Measurements from ENCODE around the gene CST7. TPM values are rescaled to one million over a fixed set of nuclear protein-coding genes. Genes with fewer than 3 reads are reported as not detected.

The CST7 gene
- total RNA-seq, 1 donor from 2014 or later = 78.4 TPM

DNA sequence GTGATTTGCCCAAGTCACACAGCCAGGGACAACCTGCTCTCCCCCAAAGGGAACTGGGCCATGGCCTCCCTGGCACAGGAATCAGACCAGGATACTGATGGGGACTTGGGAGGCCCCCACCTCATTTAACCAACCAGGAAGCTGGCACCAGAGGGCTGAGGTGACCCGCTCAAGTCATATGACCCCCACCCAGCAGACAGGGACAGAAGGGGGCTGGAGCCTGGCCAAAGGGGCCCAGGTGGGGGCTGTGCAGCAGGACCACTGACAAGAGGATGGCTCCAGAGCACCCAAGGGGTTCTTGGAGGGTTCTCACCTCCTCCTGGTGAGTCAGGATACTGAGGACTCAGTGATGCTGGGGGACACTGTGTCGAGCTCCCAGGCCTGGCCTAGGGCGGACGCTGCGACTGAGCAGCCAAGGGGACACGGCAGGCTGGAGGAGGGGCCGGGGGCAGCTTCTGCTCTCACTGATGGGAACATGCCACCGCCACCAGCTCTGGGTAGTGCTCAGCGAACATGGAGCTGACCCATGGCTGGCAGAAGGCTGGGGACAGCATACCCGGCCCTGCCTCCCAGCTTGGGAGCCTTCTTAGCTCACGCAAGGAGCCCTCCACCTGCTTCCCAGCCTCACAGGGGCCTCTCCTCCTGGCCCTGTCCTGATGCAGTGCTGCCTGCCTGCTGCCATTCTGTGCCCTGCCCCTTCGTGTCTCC is 1.2 kb downstream of the CST7 start:
- intact Hi-C loops (cut with micrococcal nuclease) = no loop called here

DNA sequence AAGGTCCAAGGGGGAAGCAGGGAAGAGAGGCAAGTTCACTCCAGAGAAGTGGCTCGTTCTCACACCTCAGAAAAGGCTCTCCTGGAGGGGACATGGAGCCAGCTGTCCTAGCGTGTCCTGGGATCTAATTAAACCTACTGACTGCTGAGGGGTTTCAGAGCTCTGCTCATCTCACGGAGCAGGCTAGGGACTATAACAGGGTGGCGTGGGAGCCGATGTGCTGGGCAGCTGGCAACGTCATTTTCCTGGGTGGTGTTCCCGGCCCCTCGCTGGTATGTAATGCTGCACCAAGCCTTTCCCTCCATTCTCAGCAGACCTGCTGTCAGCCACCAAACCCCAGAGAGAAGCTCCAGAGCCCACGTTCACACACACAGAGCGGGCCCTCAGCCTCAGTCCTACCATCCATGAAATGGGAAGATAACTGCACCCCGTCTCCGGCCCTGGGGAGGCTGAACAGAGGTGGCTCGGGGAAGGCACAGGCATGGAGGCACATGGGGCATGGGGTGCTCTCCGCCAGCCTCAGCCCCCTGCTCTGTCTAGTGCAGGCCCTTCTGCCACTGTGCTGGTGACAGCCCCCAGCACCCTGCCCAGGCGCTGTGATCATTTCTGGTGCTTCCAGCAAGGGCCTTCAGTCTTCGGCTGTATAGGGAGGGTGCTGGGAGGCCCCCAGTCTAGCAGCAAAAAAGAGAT is 1.9 kb downstream of the CST7 start:
- intact Hi-C loops (cut with micrococcal nuclease) = no loop called here

DNA sequence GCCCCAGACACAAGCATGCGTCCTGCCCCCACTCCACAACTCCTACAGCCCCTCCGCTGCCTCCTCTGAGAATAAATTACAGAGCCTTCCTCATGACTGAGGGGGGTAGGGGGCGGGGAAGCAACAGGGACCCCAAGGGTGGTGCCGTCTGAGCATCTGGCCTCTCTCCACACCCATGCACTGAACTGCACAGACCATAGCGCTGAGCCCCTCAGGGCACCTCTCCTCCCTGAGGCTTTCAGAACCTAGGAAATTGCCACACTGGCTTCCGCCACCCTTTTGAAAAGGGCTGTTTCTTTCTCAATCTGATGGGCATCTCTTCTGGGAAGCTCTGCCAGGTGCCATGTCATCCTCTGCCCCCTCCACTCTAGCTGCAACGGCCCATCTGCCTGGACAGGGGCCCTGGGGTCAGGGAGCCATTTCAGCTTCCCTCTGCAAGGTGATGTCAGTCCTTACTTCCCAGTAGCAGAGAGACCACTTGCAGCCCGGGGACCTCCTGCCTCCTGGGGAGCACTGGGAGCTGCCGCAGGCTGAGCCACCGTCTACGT is 2.5 kb downstream of the CST7 start:
- intact Hi-C loops (cut with micrococcal nuclease) = no loop called here

DNA sequence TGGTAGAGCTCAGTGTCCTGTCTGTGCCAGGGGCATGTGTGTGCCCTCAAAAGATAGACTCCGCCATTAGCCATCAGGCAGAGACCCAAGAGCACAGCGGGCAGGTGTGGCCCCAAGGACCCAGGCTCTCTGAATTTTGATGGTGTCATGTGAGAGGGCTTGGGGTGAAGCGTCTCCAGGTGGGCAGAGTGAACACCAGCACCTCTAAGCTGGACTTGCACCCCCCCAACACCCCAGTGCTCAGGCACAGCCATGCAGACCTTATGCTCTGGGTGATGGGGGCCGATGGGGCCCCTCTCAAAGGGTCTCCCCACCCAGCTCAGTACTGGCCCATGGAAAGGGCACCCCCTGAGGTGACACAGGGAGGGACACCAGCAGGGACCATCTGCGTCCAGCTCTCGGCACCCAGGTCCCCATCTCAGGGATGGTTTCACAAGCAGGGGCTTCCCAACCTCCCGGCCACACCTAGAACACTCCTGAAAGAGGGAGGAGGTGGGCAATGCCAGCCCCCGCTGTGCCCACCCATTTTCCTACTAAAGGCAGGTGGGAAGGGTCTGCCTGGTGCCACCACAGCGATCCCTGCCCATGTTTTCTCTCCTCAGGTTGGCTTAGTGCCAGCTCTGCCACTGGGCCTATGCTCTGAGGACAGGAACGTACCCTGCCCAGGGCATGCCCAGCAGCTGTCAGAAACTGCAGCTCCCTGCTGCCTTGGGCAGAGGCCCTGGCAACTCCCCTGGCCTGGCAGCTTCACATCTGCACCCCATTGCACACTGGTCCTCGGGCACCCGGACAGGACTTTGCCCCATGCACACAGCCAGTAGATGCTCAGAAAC is 3.5 kb downstream of the CST7 start:
- intact Hi-C loops (cut with micrococcal nuclease) = no loop called here

DNA sequence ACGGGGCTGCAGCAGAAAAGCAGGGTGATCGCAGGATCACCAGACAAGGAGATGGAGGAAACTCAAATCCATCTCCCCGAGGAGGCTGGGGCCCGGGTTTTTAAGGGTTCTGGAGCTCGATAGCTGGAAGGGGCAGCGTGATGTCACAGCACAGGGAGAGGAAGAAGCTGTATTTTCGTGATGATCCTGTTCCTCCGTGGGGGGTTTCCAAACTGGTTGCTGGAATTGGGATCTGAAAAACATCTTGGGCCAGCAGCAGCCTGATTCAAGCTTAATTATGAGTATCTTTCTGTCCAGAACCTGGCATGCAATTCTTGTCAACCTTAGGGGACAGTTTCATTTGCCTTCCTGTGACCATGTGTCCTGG is 4.1 kb downstream of the CST7 start:
- intact Hi-C loops (cut with micrococcal nuclease) = no loop called here

DNA sequence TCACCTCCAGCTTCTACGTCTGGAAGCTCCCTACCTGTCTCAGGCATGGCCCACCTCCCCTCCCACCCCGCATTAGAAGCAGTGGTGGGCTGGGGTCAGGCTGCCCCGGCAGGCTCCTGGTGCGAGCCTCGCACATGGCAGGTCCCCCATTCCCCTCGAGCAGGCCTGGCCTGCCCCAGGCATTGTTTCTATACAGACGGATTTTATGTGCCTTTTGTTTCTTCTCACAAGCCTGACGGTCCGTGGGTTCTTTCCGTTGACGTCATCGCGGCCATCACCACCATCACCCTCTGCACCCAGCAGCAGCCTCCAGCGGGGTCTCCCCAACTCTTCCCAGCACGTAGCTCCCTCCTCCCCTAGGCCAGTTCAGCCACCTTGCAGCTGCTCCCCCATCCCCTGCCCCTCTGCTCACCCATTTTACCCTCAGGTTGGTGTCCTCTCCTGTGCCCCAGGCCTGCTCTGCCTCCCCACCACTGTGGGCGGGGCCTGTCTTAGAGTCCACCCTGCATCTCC is 4.6 kb downstream of the CST7 start:
- intact Hi-C loops (cut with micrococcal nuclease) = no loop called here

DNA sequence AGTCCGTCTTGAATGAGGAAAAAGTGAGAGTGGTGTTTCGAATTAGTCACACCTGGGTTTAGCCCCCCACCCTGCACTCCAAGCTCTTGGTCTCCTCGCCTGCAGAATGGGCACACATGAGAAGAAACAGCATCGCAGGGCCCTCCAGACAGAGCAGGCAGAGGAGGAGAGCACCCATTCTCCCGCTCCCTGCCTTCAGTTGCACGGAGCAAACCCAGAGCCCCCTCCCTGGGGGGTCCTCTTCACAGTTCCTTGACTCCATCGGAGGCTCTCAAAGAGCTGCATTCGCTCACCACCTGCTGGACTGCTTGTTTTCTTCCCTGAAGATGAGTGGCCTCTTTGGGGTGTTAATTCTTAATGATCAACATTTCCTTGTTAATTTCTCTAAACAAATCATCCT is 5.1 kb downstream of the CST7 start:
- intact Hi-C loops (cut with micrococcal nuclease) = no loop called here

DNA sequence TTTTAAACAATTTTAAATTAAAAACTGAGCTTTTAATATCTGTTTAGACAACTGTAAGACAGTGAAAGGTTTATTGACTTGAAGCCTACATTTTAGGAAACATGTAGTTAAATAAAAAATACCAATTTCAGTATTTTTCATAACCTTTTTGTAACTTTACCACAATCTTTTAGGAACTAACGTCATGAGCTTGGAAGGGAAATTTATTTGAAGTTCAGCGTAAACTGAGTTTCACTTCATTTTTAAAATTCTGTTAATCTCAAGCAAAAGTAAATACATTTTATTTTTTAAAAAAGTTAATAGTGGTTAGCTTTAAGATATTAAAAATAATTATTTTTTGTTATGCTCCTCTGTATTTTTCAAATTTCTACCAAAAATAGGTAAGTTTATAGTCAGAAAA is 5.5 kb downstream of the CST7 start:
- intact Hi-C loops (cut with micrococcal nuclease) = no loop called here

DNA sequence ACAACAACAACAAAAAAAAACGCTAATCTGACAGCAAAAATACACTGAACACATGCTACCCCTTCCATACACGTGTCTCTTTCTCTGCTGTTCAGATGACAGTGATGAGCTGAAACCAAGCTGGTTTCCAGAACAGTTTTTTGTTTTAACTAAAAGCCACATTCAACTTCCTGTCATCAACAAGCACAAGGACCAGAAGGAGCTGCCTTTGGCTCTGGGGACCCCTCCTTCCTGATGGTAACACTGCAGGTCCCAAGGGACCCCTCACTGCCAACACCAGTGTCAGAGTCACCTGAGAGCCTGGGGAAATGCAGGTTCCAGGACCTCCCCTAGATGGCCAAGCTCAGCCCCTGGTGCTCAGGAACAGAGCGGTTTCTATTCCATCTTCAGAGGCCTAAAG is 6.0 kb downstream of the CST7 start:
- intact Hi-C loops (cut with micrococcal nuclease) = no loop called here

DNA sequence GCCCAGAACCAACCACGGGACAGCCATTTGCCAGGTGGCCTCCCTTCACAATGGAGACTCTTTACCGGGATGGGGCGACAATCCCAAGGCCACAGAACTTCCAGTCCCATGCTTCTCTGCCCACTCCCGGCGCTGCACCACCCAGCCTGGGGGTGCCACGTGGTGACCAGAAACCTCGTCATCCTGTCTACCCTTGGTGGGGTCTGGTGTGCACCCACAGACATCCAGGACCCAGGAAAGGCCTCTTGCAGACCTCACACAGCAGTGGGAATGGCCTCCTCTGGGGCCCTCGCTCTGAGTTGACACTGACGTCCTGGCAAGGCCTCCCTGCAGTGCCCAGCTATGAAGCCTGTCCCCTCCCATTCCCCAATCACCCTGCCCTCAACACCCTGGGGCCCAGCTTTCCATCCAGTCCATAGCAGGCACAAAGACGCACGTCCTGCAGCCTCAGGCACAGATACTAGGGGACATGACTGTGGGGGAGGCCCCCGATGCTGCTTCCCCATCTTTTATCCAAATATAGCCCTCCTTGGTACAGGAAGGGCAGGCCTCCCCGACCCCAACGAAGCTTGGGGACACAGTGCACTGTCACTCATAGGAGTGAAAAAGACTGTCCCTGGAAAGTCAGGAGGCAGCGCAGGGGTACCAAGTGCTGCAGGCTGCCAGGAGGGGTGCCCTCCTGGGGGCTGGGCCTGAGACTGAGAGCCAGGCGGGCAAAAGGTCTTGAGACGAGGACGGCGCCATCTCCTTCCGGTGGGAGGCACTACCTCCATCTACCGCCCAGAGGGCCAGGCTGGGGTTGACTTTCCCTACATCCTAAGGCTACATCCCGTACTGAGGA is 7.2 kb downstream of the CST7 start:
- intact Hi-C loops (cut with micrococcal nuclease) = no loop called here

DNA sequence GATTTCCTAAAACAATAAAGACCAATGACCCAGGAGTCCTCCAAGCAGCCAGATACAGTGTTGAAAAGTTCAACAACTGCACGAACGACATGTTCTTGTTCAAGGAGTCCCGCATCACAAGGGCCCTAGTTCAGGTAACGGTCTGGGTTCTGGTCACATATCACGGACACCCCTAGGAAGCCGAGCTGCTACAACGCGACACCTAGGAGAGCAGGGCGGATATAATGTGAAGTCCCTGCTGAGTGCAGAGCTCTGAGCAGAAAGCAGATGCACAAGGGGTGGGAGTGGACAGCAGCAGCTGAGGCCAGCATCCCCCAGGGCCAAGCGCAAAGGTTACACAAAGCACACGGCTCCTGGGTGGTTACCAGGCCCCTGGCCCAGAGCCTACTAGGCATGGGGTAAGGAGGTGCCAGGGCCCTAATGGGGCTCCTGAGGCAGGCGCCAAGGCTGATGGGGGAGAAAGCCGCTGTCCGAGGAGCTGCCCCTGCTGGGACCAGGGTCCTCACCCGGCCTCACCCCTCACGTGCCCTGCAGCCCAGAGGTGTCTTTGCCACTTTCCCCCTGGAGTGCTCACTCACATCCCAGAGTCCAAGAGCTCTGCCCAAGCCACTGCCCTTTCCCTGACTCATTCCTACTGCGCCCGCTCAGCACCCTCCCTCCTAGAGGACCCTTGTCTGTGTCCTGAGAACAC is 8.4 kb downstream of the CST7 start:
- intact Hi-C loops (cut with micrococcal nuclease) = no loop called here

DNA sequence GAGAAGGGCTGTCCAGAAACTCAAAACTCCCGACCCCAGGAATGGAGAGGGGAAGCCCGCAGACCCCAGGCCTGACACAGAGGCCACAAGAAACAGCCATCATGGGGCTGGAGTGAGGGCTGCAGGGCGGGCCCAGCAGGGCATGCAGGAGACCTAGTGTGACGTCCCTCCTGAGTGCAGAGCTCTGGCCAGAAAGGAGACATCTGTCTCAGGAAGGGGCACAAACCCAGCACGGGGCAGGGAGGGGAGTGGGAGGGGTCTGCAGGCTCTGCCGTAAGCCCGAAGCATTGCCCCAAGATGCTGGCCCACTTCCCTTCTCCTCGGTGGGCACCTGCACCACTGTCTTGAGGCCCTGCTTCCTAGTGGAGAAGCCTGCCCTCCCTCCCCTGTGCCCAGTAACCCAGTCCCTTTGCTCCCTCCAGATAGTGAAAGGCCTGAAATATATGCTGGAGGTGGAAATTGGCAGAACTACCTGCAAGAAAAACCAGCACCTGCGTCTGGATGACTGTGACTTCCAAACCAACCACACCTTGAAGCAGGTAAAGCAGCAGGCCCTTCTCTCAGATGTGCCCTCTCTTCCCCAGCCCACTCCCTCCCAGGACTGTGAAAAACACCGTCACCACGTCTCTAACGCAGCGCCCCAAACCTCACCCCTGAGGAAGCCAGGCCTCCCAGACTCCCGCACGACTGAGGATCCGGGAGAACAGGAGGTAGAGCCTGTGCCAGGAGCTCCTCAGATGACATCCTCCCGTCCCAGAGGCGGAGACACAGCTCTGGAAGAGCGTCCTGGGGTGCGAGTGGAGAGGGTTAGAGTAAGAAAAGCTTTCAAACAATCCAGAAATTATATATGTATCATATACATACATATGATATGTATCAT is 9.7 kb downstream of the CST7 start:
- intact Hi-C loops (cut with micrococcal nuclease) = no loop called here

DNA sequence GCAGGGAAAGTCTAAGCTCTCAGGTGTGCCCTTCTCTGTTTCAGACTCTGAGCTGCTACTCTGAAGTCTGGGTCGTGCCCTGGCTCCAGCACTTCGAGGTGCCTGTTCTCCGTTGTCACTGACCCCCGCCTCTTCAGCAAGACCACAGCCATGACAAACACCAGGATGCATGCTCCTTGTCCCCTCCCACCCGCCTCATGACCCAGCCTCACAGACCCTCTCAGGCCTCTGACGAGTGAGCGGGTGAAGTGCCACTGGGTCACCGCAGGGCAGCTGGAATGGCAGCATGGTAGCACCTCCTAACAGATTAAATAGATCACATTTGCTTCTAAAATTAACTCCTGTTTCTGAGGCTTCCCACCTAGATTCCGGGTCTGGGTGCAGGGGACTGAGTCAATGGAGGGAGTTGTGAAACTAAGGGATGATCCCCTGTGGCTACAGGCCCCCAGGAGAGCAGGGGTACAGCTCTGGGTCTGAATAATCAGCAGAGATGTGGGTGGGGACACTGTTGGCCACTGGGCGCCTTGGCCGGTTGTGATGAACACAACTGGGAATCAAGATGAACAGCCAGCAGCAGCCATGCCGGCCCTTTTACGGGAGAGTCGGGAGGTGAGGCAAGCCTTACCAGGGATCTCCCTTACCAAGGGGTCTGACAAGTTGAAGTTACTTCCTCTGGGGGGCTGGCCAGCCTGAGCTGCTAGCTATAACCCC is 10.7 kb downstream of the CST7 start:
- intact Hi-C loops (cut with micrococcal nuclease) = no loop called here

DNA sequence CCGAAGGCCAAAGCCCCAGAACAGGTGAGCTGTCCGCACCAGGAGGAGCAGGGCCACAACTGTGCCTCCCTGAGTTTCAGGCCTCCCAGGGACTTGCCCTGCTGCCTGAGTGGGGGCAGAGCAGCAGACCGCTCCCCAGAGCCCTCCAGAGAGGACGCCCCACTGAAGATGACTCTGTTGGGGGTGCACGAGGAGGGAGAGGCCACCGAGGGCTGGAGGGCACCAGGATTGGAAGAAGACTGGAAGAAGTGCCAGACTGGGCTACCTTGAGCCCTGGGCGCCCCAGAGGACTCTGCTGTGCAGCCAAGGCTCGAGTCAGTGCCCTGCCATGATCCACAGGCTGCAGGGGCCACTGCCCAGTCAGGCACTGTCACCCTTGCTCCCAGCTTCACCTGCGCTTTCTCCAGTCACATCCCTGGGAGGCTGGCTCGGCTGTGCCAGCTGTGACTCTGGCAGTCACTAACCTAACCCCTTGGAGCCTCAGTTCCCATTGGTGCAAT is 11.3 kb downstream of the CST7 start:
- intact Hi-C loops (cut with micrococcal nuclease) = no loop called here

DNA sequence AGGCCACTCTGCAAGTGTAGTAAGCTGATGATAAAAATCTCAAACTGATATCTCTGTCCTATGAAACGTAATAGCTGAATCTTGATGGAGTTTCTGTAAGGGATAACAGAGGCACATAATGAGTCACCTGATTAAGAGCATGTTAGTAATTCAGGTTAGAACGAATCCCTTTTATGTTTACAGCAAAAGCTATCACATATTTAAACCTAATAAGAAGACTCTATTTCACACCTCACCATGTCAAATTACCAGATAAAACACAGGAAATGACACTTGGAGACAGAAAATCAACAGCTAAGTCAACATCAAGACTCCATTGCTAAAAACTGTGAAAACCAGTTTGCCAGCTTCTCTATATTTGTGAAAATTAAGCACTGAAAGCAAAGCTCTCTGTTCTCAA is 11.8 kb downstream of the CST7 start:
- intact Hi-C loops (cut with micrococcal nuclease) = no loop called here

DNA sequence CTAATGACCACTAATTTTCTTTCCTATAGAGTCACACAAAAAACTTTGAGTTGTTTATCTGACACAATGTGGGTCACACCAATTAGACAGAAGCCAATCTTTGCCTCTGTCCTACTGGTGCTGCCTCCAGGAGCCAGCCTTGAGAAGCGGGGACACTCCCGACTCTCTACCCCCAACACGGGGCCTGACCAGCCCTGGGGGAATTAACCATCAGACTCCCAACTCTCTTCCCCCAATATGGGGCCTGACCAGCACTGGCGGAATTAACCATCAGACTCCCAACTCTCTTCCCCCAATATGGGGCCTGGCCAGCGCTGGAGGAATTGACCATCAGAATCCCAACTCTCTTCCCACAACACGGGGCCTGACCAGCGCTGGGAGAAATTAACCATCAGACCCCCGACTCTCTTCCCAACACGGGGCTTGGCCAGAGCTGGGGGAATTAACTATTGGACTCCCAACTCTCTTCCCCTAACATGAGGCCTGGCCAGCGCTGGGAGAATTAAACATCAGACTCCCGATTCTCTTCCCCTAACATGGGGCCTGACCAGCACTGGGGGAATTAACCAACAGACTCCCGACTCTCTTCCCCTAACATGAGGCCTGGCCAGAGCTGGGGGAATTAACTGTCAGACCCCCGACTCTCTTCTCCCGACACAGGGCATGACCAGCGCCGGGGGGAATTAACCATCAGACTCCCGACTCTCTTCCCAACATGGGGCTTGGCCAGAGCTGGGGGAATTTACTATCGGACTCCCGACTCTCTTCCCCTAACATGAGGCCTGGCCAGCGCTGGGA is 12.5 kb downstream of the CST7 start:
- intact Hi-C loops (cut with micrococcal nuclease) = no loop called here

DNA sequence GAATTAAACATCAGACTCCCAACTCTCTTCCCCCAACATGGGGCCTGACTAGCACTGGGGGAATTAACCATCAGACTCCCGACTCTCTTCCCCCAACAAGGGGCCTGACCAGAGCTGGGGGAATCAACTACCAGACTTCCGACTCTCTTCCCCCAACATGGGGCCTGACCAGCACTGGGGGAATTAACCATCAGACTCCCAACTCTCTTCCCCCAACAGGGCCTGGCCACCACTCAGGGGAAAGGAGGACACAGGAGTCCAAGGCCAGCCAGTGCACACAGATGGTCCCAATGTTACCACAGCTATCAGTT is 13.1 kb downstream of the CST7 start:
- intact Hi-C loops (cut with micrococcal nuclease) = no loop called here

DNA sequence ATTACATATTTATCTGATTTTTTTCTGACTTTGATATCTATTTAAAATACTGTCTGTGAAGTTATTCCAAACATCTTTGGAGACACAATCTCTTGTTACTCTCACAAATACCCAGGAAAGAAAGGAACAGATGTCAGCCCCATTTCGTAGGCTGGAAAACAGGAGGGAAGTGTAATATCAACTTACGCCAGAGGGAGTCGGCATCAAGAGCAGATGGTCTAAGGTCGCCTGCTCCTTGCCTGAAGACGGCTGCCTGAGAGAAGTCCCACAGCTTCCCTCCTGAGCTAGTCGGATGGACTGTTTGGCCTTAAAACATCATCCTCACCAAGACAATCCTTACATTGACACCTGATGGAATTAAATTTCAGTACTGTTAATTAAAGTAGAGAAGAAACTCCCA is 13.4 kb downstream of the CST7 start:
- intact Hi-C loops (cut with micrococcal nuclease) = no loop called here
